HG03045 (cell line): Measurements from ENCODE around the gene DEAF1.
A peak's percentile ranks its signal among the peaks of the same experiment; 100 is the strongest.

Source experiments
- ATAC-seq: cut with Tn5 transposase; IDR thresholded peaks from one replicate; pipeline ENCODE4 v1.9.1; 2021; ENCODE audit warnings: mild to moderate bottlenecking, moderate library complexity; ENCODE audit not compliant: unreplicated experiment

The DEAF1 gene

GRCh38 chr11:721741-722345 is 26.8 kb upstream of the DEAF1 start:
- ATAC-seq, result no peak

GRCh38 chr11:721247-721740 is 26.3 kb upstream of the DEAF1 start:
- no peak for ATAC-seq

- ATAC-seq, result peak; percentile 44
These were observed 25.7 kb upstream of the DEAF1 start for GRCh38 chr11:720642-721246.

- ATAC-seq, result no peak
These were observed 25.1 kb upstream of the DEAF1 start for GRCh38 chr11:720017-720641.

GRCh38 chr11:719214-720016 is 24.4 kb upstream of the DEAF1 start:
- no peak for ATAC-seq

GRCh38 chr11:714436-714835 is 19.4 kb upstream of the DEAF1 start:
- no peak for ATAC-seq

- ATAC-seq, result no peak
These were observed 14.3 kb upstream of the DEAF1 start for GRCh38 chr11:709109-709997.

- ATAC-seq, result no peak
These were observed 13.5 kb upstream of the DEAF1 start for GRCh38 chr11:708511-708910.

GRCh38 chr11:707817-708420 is 12.9 kb upstream of the DEAF1 start:
- ATAC-seq, result no peak

GRCh38 chr11:706957-707816 is 12.2 kb upstream of the DEAF1 start:
- no peak for ATAC-seq

GRCh38 chr11:706439-706956 is 11.5 kb upstream of the DEAF1 start:
- ATAC-seq, result no peak

- ATAC-seq, result no peak
These were observed 10.8 kb upstream of the DEAF1 start, which contains the start of gene EPS8L2 for GRCh38 chr11:705646-706438. Gene EPS8L2, plus strand, starts transcription at chr11:706231. Its CDS starts 3,177 bp downstream, at chr11:709408.

GRCh38 chr11:704781-705645 is 10.0 kb upstream of the DEAF1 start:
- no peak for ATAC-seq

GRCh38 chr11:704228-704674 is 9.2 kb upstream of the DEAF1 start:
- ATAC-seq, result no peak

- no peak for ATAC-seq
These were observed 8.5 kb upstream of the DEAF1 start for GRCh38 chr11:703506-703905.

- no peak for ATAC-seq
These were observed 7.7 kb upstream of the DEAF1 start for GRCh38 chr11:702462-703461.
